ENCODE data around the gene DCAF8. TPM values are rescaled to one million over a fixed set of nuclear protein-coding genes. Genes with fewer than 3 reads are reported as not detected.
A peak's percentile ranks its signal among the peaks of the same experiment; 100 is the strongest.

The DCAF8 gene
- total RNA-seq, 2 donors from 2014 or later, result 185 to 238 TPM

- Mint-ChIP-seq H3K9me3 (no peaks in the 10 kb centered on the region), H3K27ac (no peak overlapping the region), H3K4me3 (no peak overlapping the region), H3K36me3 (ENCODE audit: low read depth) (peaks cover 76% of the 10 kb centered on the region), H3K27me3 (ENCODE audit: insufficient read depth) (no peaks in the 10 kb centered on the region), H3K4me1 (peaks cover 9% of the 10 kb centered on the region)
- Histone ChIP-seq H3K27ac (ENCODE audit: low read depth, low read length) (no peak overlapping the region), H3K9ac (ENCODE audit: extremely low read depth, low read length, poor library complexity, severe bottlenecking) (no peak overlapping the region), H3K4me3 (ENCODE audit: low read length) (no peak overlapping the region), H3K9me3 (ENCODE audit: control insufficient read depth, low read length) (no peaks in the 10 kb centered on the region), H3K27me3 (ENCODE audit: control insufficient read depth, insufficient read depth, low read length, poor library complexity, severe bottlenecking) (no peaks in the 10 kb centered on the region), H3K4me1 (ENCODE audit: control insufficient read depth, insufficient read depth, low read length) (no peaks in the 10 kb centered on the region), H3K36me3 (ENCODE audit: control insufficient read depth, insufficient read depth, low read length) (peaks cover 86% of the 10 kb centered on the region)
- DNase-seq, result no peak
- TF ChIP-seq CTCF (conservative IDR thresholded peaks at IDR 0.05), result no peak
- WGBS, 2 experiments (ENCODE audit: insufficient coverage in 1 of 2, insufficient read length in 1 of 2), result 97 to 100% methylated on average over 1 to 2 of the region's 2 CpGs
These were observed 24.8 kb downstream of the DCAF8 start for GRCh38 chr1:160237558-160237957.

DNA sequence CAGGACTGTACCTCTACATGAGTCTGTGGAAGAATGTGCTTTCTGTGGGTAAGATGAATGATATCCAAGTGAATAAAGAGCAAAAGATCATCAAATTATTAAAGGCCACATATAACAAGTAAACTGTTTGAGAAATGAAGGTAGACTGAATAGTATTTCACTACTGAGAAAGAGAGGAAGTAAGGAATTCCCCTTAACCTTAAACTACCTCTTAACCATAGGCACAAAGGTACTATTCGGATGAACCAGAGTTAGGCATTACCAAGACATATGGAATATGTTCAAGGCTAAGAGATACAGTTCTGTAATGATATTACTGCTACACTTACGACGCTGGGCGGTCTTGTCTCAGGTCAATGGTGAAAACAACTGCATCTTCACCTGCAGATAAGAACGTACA lies 25.5 kb downstream of the DCAF8 start:
- no peak overlapping the region for H3K27ac Mint-ChIP-seq
- Histone ChIP-seq H3K27ac (ENCODE audit: low read depth, low read length) (no peak overlapping the region), H3K9me3 (ENCODE audit: control insufficient read depth, low read length) (no peaks in the 10 kb centered on the region), H3K4me3 (ENCODE audit: low read length) (no peak overlapping the region), H3K4me1 (ENCODE audit: control insufficient read depth, insufficient read depth, low read length) (no peaks in the 10 kb centered on the region), H3K27me3 (ENCODE audit: control insufficient read depth, insufficient read depth, low read length, poor library complexity, severe bottlenecking) (no peaks in the 10 kb centered on the region), H3K9ac (ENCODE audit: extremely low read depth, low read length, poor library complexity, severe bottlenecking) (no peak overlapping the region), H3K36me3 (ENCODE audit: control insufficient read depth, insufficient read depth, low read length) (peaks cover 86% of the 10 kb centered on the region)
- H3K36me3 Mint-ChIP-seq (ENCODE audit: low read depth), result peaks cover 74% of the 10 kb centered on the region
- H3K9me3 Mint-ChIP-seq, result no peaks in the 10 kb centered on the region
- no peak overlapping the region for H3K4me3 Mint-ChIP-seq
- H3K4me1 Mint-ChIP-seq, result peaks cover 9% of the 10 kb centered on the region
- no peak for TF ChIP-seq CTCF (conservative IDR thresholded peaks at IDR 0.05)
- WGBS, 2 experiments (ENCODE audit: insufficient coverage in 1 of 2, insufficient read length in 1 of 2), result 90 to 98% methylated on average over 2 to 5 of the region's 5 CpGs
- DNase-seq, result no peak
- H3K27me3 Mint-ChIP-seq (ENCODE audit: insufficient read depth), result no peaks in the 10 kb centered on the region

GRCh38 chr1:160232911-160233310 lies 29.4 kb downstream of the DCAF8 start:
- no peak overlapping the region for H3K4me3 Mint-ChIP-seq
- no peak overlapping the region for H3K4me3 ChIP-seq (ENCODE audit: low read length)
- no peaks in the 10 kb centered on the region for H3K27me3 Mint-ChIP-seq (ENCODE audit: insufficient read depth)
- peak overlapping the region; percentile 48 for H3K27ac Mint-ChIP-seq
- TF ChIP-seq CTCF (conservative IDR thresholded peaks at IDR 0.05), result no peak
- DNase-seq, result no peak
- no peaks in the 10 kb centered on the region for H3K27me3 ChIP-seq (ENCODE audit: control insufficient read depth, insufficient read depth, low read length, poor library complexity, severe bottlenecking)
- H3K4me1 ChIP-seq (ENCODE audit: control insufficient read depth, insufficient read depth, low read length), result no peaks in the 10 kb centered on the region
- H3K36me3 Mint-ChIP-seq (ENCODE audit: low read depth), result peaks cover 77% of the 10 kb centered on the region
- peaks cover 8% of the 10 kb centered on the region for H3K4me1 Mint-ChIP-seq
- no peaks in the 10 kb centered on the region for H3K9me3 Mint-ChIP-seq
- H3K9ac ChIP-seq (ENCODE audit: extremely low read depth, low read length, poor library complexity, severe bottlenecking), result no peak overlapping the region
- H3K27ac ChIP-seq (ENCODE audit: low read depth, low read length), result no peak overlapping the region
- peaks cover 94% of the 10 kb centered on the region for H3K36me3 ChIP-seq (ENCODE audit: control insufficient read depth, insufficient read depth, low read length)
- no peaks in the 10 kb centered on the region for H3K9me3 ChIP-seq (ENCODE audit: control insufficient read depth, low read length)
